8988T (cell line): ENCODE measurements around the gene KLF11.

Experiments used
- DNase-seq: peaks from one replicate; pipeline ENCODE4 v3.0.0; 2011

Gene KLF11

GRCh38 chr2:10067330-10067729, 24.0 kb downstream of the KLF11 start:
- no peak for DNase-seq

DNA sequence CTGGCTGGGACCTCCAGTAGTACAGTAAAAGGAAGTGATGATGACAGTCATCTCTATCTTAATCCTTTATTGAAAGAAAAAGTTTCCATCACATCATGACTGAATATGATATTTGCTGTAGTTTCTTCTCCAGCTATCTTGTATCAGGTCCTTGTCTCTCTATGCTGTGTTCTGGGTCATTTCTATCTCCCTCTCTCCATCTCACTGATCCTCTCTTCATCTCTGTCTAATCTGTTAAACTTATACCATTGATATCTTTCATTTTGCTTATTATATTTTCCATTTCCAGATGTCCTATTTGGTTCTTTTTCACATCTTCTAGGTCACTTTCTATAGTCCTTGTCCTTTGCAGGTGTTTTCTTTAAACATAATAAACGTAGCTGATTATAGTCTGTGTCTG, 24.5 kb downstream of the KLF11 start:
- no peak for DNase-seq

- DNase-seq, result no peak
Measured at GRCh38 chr2:10071176-10071575, 27.8 kb downstream of the KLF11 start.

- no peak for DNase-seq
Measured at GRCh38 chr2:10071595-10071994, 28.2 kb downstream of the KLF11 start.

GRCh38 chr2:10072656-10073480, 29.5 kb downstream of the KLF11 start:
- DNase-seq, result peak; percentile 89

GRCh38 chr2:10073706-10074105, 30.4 kb downstream of the KLF11 start:
- no peak for DNase-seq

DNA sequence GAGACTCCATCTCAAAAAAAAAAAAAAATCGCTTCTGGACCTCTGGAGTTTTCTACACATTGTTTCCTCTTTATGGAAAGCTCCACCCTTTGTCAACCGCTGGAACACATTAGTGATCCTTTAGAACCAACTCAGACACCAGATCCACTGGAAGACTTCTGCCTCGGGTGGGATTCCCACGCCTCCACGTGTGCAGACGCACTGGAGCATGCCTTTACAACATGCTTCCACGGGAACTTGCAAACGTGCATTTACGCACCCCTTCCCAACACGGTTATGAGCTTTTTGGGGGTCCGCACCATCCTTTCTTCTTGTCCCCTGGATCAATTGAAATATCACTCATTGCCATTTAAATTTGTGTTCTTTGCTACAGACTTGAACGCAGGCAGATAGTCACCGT, 31.8 kb downstream of the KLF11 start:
- no peak for DNase-seq

GRCh38 chr2:10075571-10076209, 32.3 kb downstream of the KLF11 start:
- DNase-seq, result no peak

DNA sequence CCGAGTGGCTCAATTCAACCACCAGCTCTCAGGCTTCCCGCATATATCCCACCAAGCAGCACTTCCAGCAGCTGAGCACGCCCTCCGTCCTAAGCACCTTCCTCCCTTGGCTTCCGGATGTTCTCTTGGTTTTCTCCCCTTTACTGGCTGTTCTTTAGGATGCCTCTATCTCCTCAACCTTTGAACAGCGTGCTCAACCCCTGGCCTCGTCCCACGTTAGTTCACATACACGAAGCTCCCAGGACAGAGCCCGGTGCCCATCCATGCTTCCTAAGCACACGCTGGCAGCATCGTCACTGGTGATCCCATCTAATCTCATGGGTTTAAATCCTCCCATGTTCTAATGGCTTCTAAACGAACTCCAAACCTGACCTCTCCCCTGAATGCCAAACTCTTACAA, 33.2 kb downstream of the KLF11 start:
- DNase-seq, result no peak

- DNase-seq, result no peak
Measured at GRCh38 chr2:10076988-10077527, 33.7 kb downstream of the KLF11 start.

DNA sequence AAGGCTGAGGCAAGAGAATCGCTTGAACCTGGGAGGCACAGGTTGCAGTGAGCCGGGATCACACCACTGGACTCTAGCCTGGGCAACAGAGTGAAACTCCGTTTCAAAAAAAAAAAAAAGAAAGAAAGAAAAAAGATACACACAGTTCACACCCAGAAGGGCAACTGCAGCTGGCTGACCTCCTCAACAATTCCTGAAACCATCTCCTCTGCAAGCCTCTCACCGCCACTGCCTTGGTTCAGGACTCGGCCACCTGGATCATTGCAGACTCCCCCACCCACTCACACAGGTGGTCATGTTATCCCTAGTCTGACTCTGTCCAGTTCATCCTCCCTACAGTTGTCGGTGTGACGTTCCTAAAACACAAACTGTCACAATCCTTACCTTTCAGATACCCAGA, 34.7 kb downstream of the KLF11 start:
- no peak for DNase-seq

GRCh38 chr2:10078704-10079265, 35.4 kb downstream of the KLF11 start:
- DNase-seq, result peak; percentile 57

- DNase-seq, result peak; percentile 75
Measured at GRCh38 chr2:10079266-10079869, 36.0 kb downstream of the KLF11 start.

DNA sequence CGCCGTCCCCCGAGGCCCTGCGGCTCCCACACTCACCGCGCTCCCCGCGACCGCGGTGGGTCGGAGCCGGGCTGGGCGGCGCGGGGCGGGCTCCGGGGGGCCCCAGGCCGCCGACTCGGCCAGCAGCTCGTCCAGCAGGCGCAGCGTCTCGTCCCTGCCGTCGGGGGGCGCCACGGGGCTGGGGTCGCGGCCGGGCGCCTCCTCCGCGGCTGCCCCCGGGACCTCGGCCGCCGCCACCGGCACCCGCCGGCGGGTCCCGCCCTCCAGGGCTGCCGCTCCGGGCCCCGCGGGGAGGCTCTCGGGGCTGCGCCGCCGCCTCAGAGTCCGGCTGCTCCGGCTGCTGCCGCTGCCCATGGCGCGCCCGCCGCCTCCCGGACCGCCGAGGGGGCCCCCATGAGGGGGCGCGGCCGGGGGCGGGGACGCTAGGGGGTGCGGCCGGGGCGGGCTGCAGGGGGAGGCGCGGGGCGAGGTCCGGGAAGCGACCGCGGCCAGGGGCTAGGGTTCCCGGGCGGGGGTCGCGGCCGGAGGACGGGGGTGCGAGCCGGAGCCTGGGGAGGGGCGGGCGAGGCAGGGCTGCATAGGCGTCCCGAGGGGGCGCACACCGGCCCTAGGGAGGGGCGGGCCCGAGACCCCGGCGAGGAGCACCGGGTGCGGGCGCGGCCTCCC, 36.7 kb downstream of the KLF11 start, which contains the start of gene CYS1:
TSS of gene CYS1 (minus strand) at position 542 of the 666 bp plus-strand sequence. CDS start at position 354, 188 bp downstream.
- peak; percentile 88 for DNase-seq

DNA sequence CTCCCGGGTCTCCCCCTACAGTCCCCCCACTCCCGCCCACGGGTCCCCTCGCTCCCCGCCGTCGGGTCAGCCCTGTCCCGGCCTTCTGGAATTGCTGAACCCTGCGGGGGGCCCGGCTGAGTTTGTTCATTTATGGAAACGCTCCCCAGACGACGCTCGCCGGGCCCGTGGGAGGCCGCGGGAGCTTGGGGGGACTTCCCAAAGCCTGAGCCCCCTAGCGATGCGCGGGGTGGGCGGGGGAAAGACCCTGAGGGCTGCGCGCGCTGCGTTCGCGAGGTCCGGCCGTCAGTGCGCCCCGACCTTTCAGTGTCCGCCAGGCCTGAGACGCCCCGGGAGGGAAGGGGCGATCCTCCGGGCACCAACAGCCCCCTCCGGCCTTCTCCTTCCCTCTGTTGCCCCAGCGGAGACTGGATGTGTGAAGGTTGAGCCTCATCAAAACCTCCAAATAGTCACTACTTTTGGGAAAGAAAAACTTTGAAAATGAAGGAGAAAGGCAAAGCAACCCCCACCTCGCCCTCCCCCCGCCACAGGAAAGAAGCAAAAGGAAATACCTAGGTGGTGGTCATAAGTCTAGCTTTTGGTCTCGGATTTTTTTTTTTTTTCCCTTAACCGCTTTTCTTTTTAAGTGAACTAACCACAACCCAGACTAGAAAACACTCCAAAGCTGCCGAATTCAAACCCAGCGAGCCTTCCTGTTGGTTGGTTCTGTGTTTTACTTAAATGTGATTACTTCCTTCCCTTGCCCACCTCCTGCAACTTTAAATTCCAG, 37.4 kb downstream of the KLF11 start:
- DNase-seq, result no peak

DNA sequence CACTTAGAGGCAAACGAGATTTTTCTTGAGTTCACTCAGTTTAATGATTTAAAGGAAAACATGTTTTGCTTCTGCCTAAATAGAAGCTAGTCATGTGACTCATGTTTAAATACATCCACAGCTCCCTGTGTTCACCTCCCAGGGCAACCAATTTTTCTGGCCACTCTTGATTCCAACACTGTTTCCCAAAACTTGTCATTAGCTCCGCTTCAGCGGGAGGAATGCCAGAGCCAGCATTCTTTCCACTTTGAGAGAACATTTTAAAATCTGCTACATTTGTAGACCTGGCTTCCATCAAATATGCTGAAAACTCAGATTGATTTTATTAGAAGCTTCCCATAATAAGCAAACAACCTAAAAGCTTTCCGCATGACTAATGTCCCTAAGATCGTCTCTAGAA, 39.7 kb downstream of the KLF11 start:
- DNase-seq, result no peak

GRCh38 chr2:10083692-10084211, 40.4 kb downstream of the KLF11 start:
- no peak for DNase-seq

DNA sequence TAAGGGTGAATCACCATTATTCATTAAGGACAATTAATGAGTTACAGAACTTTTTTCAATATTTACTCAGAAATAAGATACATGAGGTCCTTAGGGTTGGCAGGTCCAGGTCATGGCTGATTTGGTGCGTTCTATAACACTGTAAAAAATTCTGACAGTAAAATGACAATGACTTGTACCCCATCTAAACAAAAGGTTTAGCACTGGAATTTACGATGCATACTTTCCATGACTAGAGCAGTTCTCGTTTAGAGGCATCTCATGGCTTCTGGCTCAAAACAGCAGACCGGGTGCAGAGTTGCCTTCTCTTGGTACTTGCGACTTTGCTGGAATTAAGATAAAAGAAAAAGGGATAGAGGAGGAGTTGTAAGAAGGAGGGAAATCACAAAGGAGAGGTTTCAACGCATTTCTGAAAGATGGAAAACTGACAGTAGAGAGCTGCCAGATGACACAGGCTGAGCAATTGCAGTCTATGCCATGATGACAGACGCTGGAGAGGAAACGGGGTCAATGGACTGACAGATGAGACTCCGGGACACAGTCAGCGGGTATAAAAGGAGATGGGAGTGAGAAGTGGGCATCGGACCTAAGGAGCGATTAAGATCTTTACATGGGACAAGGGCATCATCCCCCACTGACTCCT, 41.0 kb downstream of the KLF11 start:
- no peak for DNase-seq

GRCh38 chr2:10085043-10085667, 41.8 kb downstream of the KLF11 start:
- no peak for DNase-seq

DNA sequence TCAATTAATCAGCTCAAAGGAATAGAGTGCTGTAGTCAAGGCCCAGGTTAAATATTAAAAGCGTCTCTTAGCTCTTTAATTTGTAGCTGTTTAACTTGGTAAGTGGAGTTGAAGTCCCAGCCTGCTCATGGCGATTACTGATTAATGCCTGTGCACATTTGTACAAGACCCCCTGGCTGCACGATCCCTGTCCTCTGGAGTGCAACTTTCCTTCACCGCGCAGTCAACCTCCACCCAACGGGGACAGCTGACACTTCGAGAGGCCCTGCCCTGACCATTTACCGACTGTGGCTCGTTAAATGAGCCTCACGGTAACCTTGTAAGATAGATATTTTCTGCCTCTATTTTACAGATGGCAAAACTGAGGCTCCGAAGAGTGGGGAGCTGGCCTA, 42.3 kb downstream of the KLF11 start:
- DNase-seq, result no peak

DNA sequence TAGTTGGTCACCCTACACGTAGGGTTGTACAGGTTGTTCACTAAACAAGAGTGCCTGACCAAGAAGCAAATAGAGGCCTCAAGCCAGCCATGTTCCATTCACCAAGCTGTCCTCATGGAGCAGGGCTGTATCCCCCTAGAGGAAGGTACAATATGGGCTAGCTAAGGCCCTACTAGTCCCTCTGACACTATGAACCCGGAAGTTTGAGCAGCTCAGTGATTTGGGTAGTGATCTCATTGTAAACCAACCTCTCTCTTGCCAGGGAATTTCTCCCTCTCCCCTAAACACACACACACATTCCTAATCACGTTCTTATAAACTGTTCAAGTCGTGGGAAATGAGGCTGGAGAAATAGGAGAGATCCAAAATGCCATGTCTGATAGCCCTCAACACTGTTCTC, 43.6 kb downstream of the KLF11 start:
- DNase-seq, result no peak
